Activated naive CD8-positive, alpha-beta T cell treated with anti-CD3 and anti-CD28 coated beads, Interleukin-2, amount 10 ng/mL, durations not matched to agents 7 days and 5 days (primary cell): ENCODE data around the gene RNF187. TPM values are rescaled to one million over a fixed set of nuclear protein-coding genes. Genes with fewer than 3 reads are reported as not detected.

Experiments used
- ATAC-seq: fragments of 150-1000 bp; cut with Tn5 transposase; one replicate; pipeline ENCODE4 v1.10.0; 2021; ENCODE audit warnings: low read depth, moderate library complexity
- POLR2A ChIA-PET: fragments of 350-600 bp; sonication (Branson Sonifier 250); formaldehyde crosslinking; loops from one replicate; lab custom pipeline; 2021; ENCODE audit warnings: antibody characterized with exemption; lab: Charles Lee
- DNase-seq: peaks from one replicate; pipeline ENCODE4 v3.0.0; 2021
- H3K27ac Mint-ChIP-seq: one replicate; pipeline ENCODE4 v1.8.0; 2022; ENCODE audit warnings: mild to moderate bottlenecking, mixed read lengths
- H3K27me3 Mint-ChIP-seq: one replicate; pipeline ENCODE4 v1.8.0; 2022; ENCODE audit warnings: mild to moderate bottlenecking, moderate library complexity, mixed read lengths
- H3K36me3 Mint-ChIP-seq: one replicate; pipeline ENCODE4 v1.8.0; 2021; ENCODE audit warnings: mild to moderate bottlenecking, mixed read lengths
- H3K4me1 Mint-ChIP-seq: one replicate; pipeline ENCODE4 v1.8.0; 2021; ENCODE audit warnings: mixed read lengths
- H3K4me3 Mint-ChIP-seq: one replicate; pipeline ENCODE4 v1.8.0; 2022; ENCODE audit warnings: mild to moderate bottlenecking, moderate library complexity, mixed read lengths
- H3K9me3 Mint-ChIP-seq: one replicate; pipeline ENCODE4 v1.8.0; 2021; ENCODE audit warnings: mixed read lengths
- total RNA-seq, 2 experiments: library from RNA; stranded (reverse); gene quantifications; one replicate each; pipeline ENCODE4 v1.2.3, GENCODE V29; 2021

RNF187 gene
- total RNA-seq, 2 experiments from 2014 or later, result 128 to 143 TPM

DNA sequence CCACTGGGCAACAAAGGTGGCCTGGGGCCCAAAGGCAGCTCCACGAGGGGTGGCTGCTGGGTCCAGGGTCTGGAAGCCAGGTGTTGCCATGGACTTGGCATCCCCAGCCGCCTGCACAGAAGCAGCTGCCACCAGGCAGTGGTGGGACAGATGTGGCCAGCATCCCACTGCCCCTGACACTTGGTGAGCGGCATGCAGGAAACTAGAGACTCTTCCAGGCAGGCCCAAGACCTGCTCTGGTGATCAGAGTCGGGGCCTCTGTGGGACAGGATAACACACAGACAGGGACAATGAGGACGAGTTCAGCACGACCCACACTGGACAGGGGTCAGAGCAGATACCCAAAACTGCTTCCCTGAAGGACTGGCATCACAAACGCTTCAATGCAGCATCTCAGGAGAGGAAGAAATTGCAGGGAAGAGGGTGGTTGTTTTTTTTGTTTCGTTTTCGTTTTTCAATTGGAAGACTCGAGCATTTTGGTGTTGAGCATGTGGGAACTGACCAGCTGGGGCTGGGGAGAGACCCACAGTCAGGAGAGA lies 34.1 kb upstream of the RNF187 start:
- ATAC-seq, result no peak
- H3K27me3 Mint-ChIP-seq, result peaks cover 8% of the 10 kb centered on the region
- H3K27ac Mint-ChIP-seq, result peak overlapping the region; percentile 9
- H3K36me3 Mint-ChIP-seq, result peaks cover 8% of the 10 kb centered on the region
- no peak overlapping the region for H3K4me3 Mint-ChIP-seq
- no peak for DNase-seq
- H3K4me1 Mint-ChIP-seq, result peaks cover 27% of the 10 kb centered on the region
- H3K9me3 Mint-ChIP-seq, result no peaks in the 10 kb centered on the region
- POLR2A ChIA-PET, result no interaction called here

GRCh38 chr1:228453614-228454013 lies 33.6 kb upstream of the RNF187 start:
- peaks cover 9% of the 10 kb centered on the region for H3K36me3 Mint-ChIP-seq
- ATAC-seq, result no peak
- POLR2A ChIA-PET, result no interaction called here
- DNase-seq, result no peak
- peak overlapping the region; percentile 59 for H3K27ac Mint-ChIP-seq
- H3K4me3 Mint-ChIP-seq, result no peak overlapping the region
- H3K27me3 Mint-ChIP-seq, result peaks cover 5% of the 10 kb centered on the region
- H3K4me1 Mint-ChIP-seq, result peaks cover 30% of the 10 kb centered on the region
- no peaks in the 10 kb centered on the region for H3K9me3 Mint-ChIP-seq

DNA sequence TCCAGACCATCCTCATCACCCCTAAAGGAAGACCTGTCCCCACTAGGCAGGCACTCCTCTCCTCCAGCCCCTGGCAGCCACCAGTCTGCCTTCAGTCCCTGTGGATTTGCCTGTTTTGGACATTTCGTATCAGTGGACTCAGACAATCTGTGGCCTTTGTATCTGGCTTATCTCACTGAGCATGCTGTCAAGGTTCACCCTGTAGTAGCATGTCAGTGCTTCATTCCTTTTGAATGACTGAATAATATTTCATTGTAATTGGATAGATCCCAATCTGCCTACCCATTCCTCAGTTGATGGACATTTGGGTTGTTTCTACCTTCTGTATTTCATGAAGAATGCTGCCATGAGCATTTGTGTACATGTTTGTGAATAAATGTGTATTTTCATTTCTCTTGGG lies 32.9 kb upstream of the RNF187 start:
- Mint-ChIP-seq H3K27ac (no peak overlapping the region), H3K4me3 (no peak overlapping the region), H3K27me3 (peaks cover under 1% of the 10 kb centered on the region), H3K4me1 (peaks cover 30% of the 10 kb centered on the region), H3K36me3 (peaks cover 10% of the 10 kb centered on the region), H3K9me3 (no peaks in the 10 kb centered on the region)
- no peak for ATAC-seq
- no peak for DNase-seq
- POLR2A ChIA-PET, result interaction anchor here (1.1 to 6.9 kb wide), 2 partner anchors 12 to 49 kb away, joined by 4 to 107 read pairs; partner anchors contain the start of gene TRIM11

DNA sequence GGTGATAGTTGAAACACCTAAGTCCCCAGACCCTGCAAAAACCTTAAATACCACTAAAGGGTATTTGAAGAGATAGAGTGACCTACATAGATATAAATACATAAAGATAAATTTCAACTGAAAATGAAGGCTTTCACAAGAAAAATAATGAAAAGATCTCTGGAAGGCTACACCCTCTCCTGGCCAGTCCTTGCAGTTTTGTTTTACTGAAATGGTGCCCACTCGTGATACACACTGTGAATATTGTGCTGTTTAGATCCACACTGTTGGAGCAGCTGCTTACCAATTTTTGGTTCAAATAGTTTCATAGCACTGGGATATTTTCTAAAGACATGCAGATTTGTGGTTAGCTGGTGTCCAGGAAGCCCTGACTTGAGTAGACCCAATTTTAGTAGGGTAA lies 31.5 kb upstream of the RNF187 start:
- Mint-ChIP-seq H3K4me3 (peak overlapping the region; percentile 65), H3K9me3 (no peaks in the 10 kb centered on the region), H3K4me1 (peaks cover 27% of the 10 kb centered on the region), H3K27me3 (no peaks in the 10 kb centered on the region), H3K27ac (no peak overlapping the region), H3K36me3 (peaks cover 11% of the 10 kb centered on the region)
- ATAC-seq (no peak), DNase-seq (no peak)
- POLR2A ChIA-PET, result interaction anchor here (1.3 to 6.9 kb wide), 4 partner anchors 9 to 313 kb away, joined by 4 to 107 read pairs (median 20); partner anchors contain the start of gene TRIM11

GRCh38 chr1:228456252-228457016 lies 30.7 kb upstream of the RNF187 start:
- POLR2A ChIA-PET, result interaction anchor here (0.9 to 6.9 kb wide), 10 partner anchors 8 to 313 kb away, joined by 4 to 107 read pairs (median 14); partner anchors contain the start of genes RNF187 and TRIM11
- H3K4me1 Mint-ChIP-seq, result peaks cover 33% of the 10 kb centered on the region
- H3K9me3 Mint-ChIP-seq, result no peaks in the 10 kb centered on the region
- no peaks in the 10 kb centered on the region for H3K27me3 Mint-ChIP-seq
- peak overlapping the region; percentile 98 for H3K4me3 Mint-ChIP-seq
- DNase-seq (no peak), ATAC-seq (no peak)
- H3K36me3 Mint-ChIP-seq, result peaks cover 11% of the 10 kb centered on the region
- H3K27ac Mint-ChIP-seq, result peak overlapping the region; percentile 98

DNA sequence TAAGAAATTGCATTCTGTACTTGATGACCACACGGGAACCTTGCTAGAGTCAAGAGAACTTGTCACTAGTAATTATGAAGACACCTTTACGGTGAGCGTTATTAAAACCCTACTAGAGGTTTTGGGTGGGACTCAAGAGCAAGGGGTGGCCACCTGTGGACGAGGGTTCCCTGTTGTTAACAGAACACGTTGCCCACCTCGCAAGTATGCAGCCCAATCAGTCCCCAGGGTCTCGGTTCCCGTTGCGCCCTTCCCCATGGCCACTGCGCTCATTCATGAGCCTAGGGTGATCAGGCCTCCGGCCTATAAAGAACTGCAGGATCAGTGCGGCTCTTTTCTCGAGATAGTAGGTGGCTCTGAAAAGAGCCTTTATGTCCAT lies 30.2 kb upstream of the RNF187 start:
- H3K9me3 Mint-ChIP-seq, result no peaks in the 10 kb centered on the region
- H3K36me3 Mint-ChIP-seq, result peaks cover 11% of the 10 kb centered on the region
- no peaks in the 10 kb centered on the region for H3K27me3 Mint-ChIP-seq
- no peak for DNase-seq
- peak overlapping the region; percentile 98 for H3K27ac Mint-ChIP-seq
- H3K4me3 Mint-ChIP-seq, result peak overlapping the region; percentile 98
- POLR2A ChIA-PET, result interaction anchor here (0.7 to 6.9 kb wide), 23 partner anchors 9 to 375 kb away, joined by 3 to 107 read pairs (median 7); partner anchors contain the start of genes ARF1, GUK1, RNF187 and TRIM11
- H3K4me1 Mint-ChIP-seq, result peaks cover 37% of the 10 kb centered on the region
- no peak for ATAC-seq

DNA sequence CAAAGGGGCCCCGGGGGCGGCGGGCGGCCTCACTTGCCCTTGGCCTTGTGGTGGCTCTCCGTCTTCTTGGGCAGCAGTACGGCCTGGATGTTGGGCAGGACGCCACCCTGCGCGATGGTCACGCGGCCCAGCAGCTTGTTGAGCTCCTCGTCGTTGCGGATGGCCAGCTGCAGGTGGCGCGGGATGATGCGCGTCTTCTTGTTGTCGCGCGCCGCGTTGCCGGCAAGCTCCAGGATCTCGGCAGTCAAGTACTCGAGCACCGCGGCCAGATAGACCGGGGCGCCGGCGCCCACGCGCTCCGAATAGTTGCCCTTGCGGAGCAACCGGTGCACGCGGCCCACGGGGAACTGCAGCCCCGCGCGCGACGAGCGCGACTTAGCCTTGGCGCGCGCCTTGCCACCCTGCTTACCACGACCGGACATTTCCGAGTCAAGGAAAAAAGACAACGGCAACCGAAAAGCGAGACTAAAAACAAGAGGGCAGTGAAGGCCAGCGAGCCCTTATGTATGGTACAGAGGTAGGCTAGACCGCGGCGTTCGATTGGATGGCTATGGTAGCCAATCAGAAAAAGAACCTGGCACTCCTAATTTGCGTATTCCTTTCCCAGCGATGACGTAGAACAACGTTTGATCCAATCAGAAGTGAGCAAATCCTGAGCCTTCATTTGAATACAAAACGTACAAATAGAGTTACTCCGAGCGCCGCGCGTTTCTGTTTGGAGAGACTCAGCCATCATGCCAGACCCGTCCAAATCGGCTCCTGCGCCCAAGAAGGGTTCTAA lies 29.6 kb upstream of the RNF187 start:
- Mint-ChIP-seq H3K9me3 (no peaks in the 10 kb centered on the region), H3K36me3 (peaks cover 14% of the 10 kb centered on the region), H3K27me3 (no peaks in the 10 kb centered on the region), H3K27ac (peak overlapping the region; percentile 98), H3K4me1 (peaks cover 43% of the 10 kb centered on the region), H3K4me3 (peak overlapping the region; percentile 98)
- DNase-seq, result peak; percentile 87
- ATAC-seq, result peak; percentile 85
- POLR2A ChIA-PET, result interaction anchor here (0.7 to 6.9 kb wide), 26 partner anchors 9 to 884 kb away, joined by 3 to 107 read pairs (median 6); partner anchors contain the start of genes ARF1, GUK1, RNF187 and TRIM11

DNA sequence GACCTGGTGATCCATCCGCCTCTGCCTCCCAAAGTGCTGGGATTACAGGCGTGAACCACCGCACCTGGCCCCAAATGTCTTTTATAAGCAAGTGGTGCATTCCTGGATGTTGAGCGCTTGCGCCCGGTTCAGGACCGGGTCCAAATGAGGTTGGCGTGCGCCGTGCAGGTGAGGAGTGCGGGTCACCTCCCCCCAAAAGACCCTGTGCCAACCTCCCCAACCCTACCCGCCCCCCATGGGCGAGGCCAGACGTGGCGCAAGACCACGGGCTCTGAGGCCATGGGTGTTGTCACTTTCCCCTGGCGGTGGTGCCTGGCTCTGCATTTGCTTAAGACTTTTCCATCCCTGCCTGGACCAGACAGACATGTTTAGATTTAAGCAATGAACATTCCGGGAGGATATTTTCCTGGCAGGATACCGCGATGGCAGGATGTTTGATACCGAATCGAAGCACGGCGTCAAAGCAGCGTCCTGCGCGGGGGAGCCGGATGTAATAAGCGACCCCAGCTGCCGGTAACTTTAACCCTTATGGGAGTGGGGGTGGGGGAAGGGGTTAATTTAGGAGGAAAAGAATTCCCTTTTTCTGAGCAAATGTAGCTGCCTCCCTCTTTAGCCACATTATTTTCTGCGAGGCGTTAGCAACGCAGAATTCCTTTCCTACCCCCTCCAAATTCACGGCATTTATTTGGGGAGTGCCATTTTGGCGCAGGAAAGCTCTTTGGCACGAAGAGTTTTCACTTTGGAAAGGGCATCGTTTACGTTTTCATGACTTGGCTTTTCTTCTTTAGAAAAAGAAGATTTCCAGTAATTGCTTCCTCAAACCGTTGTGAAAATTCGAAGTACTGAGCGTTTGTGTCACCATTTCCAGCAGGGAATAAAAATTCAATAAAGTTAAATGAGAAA lies 27.8 kb upstream of the RNF187 start:
- Mint-ChIP-seq H3K27ac (peak overlapping the region; percentile 98), H3K36me3 (peaks cover 12% of the 10 kb centered on the region), H3K4me1 (peaks cover 44% of the 10 kb centered on the region), H3K4me3 (peak overlapping the region; percentile 98), H3K27me3 (no peaks in the 10 kb centered on the region), H3K9me3 (no peaks in the 10 kb centered on the region)
- peak; percentile 5 for ATAC-seq
- peak; percentile 77 for DNase-seq
- POLR2A ChIA-PET, result interaction anchor here (0.6 to 6.9 kb wide), 20 partner anchors 9 to 723 kb away, joined by 3 to 107 read pairs (median 8); partner anchors contain the start of genes ARF1, RNF187 and TRIM11

- POLR2A ChIA-PET, result interaction anchor here (6.9 kb wide), 1 partner anchor 55 kb away, joined by 107 read pairs; the partner anchor contains the start of gene TRIM11
- DNase-seq (no peak), ATAC-seq (no peak)
- H3K27me3 Mint-ChIP-seq, result no peaks in the 10 kb centered on the region
- no peak overlapping the region for H3K27ac Mint-ChIP-seq
- peaks cover 49% of the 10 kb centered on the region for H3K4me1 Mint-ChIP-seq
- H3K36me3 Mint-ChIP-seq, result peaks cover 8% of the 10 kb centered on the region
- no peaks in the 10 kb centered on the region for H3K9me3 Mint-ChIP-seq
- peak overlapping the region; percentile 41 for H3K4me3 Mint-ChIP-seq
These were observed 26.4 kb upstream of the RNF187 start for GRCh38 chr1:228460821-228461220.

DNA sequence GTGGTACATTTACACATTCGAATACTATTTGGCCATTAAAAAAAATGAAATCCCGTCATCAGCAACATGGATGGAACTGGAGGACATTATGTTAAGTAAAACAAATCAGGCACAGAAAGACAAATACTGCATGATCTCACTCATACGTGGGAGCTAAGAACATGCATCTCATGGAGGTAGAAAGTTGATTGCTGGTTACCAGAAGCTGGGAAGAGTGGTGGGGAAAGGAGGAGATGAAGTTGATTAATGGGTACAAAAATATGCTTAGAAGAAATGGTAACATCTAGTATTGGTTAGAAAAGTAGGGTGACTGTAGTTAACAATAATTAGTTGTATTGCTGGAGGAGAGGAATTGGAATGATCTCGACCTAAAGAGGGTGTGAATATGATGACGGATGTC lies 24.6 kb upstream of the RNF187 start:
- Mint-ChIP-seq H3K27ac (peak overlapping the region; percentile 88), H3K36me3 (peaks cover 7% of the 10 kb centered on the region), H3K4me1 (peaks cover 59% of the 10 kb centered on the region), H3K27me3 (peaks cover 3% of the 10 kb centered on the region), H3K9me3 (no peaks in the 10 kb centered on the region), H3K4me3 (peak overlapping the region; percentile 82)
- ATAC-seq (no peak), DNase-seq (no peak)
- POLR2A ChIA-PET, result interaction anchor here (1.0 to 4.9 kb wide), 3 partner anchors 26 to 297 kb away, joined by 3 to 111 read pairs (median 49); partner anchors contain the start of genes IBA57, RNF187 and TRIM11

- Mint-ChIP-seq H3K27ac (peak overlapping the region; percentile 88), H3K36me3 (peaks cover 7% of the 10 kb centered on the region), H3K4me1 (peaks cover 62% of the 10 kb centered on the region), H3K9me3 (no peaks in the 10 kb centered on the region), H3K4me3 (peak overlapping the region; percentile 82), H3K27me3 (peaks cover 7% of the 10 kb centered on the region)
- ATAC-seq, result no peak
- DNase-seq, result no peak
- POLR2A ChIA-PET, result interaction anchor here (0.9 to 4.9 kb wide), 7 partner anchors 13 to 323 kb away, joined by 3 to 111 read pairs (median 27); partner anchors contain the start of genes GUK1, IBA57, RNF187 and TRIM11
These were observed 24.1 kb upstream of the RNF187 start for GRCh38 chr1:228463009-228463558.
